ENCODE data around the gene OSBPL6.

Gene OSBPL6

GRCh38 chr2:178285287-178285615 is 90.9 kb downstream of the OSBPL6 start:
- no peak overlapping the region for H3K4me3 ChIP-seq
- no peaks in the 10 kb centered on the region for H3K36me3 ChIP-seq (ENCODE audit: insufficient read depth, low read length)
- TF ChIP-seq FOXP2 (optimal IDR thresholded peaks at IDR 0.05; ENCODE audit: control extremely low read depth, extremely low read length, insufficient read depth) (no peak), POLR2AphosphoS5 (IDR thresholded peaks at IDR 0.05; ENCODE audit: borderline replicate concordance, low read depth, low read length) (no peak), EZH2 (IDR thresholded peaks at IDR 0.05) (no peak)
- no peak overlapping the region for H3K9ac ChIP-seq (ENCODE audit: insufficient read length)
- H3K9me3 ChIP-seq (ENCODE audit: low read depth, low read length) = no peaks in the 10 kb centered on the region
- no peak overlapping the region for H3K27ac ChIP-seq
- DNase-seq (ENCODE audit: low read depth, low spot score) = no peak

GRCh38 chr2:178286636-178287035 is 92.3 kb downstream of the OSBPL6 start:
- DNase-seq (ENCODE audit: low read depth, low spot score) = no peak
- Histone ChIP-seq H3K9ac (ENCODE audit: insufficient read length) (no peak overlapping the region), H3K27ac (no peak overlapping the region), H3K9me3 (ENCODE audit: low read depth, low read length) (no peaks in the 10 kb centered on the region), H3K4me3 (no peak overlapping the region), H3K36me3 (ENCODE audit: insufficient read depth, low read length) (no peaks in the 10 kb centered on the region)
- TF ChIP-seq POLR2AphosphoS5 (IDR thresholded peaks at IDR 0.05; ENCODE audit: borderline replicate concordance, low read depth, low read length) = no peak
- TF ChIP-seq FOXP2 (optimal IDR thresholded peaks at IDR 0.05; ENCODE audit: control extremely low read depth, extremely low read length, insufficient read depth) = no peak
- no peak for TF ChIP-seq EZH2 (IDR thresholded peaks at IDR 0.05)

GRCh38 chr2:178287652-178288344 is 93.5 kb downstream of the OSBPL6 start:
- Histone ChIP-seq H3K9ac (ENCODE audit: insufficient read length) (no peak overlapping the region), H3K4me3 (no peak overlapping the region), H3K27ac (no peak overlapping the region), H3K9me3 (ENCODE audit: low read depth, low read length) (no peaks in the 10 kb centered on the region), H3K36me3 (ENCODE audit: insufficient read depth, low read length) (no peaks in the 10 kb centered on the region)
- TF ChIP-seq FOXP2 (optimal IDR thresholded peaks at IDR 0.05; ENCODE audit: control extremely low read depth, extremely low read length, insufficient read depth) = no peak
- no peak for TF ChIP-seq EZH2 (IDR thresholded peaks at IDR 0.05)
- no peak for TF ChIP-seq POLR2AphosphoS5 (IDR thresholded peaks at IDR 0.05; ENCODE audit: borderline replicate concordance, low read depth, low read length)
- no peak for DNase-seq (ENCODE audit: low read depth, low spot score)

GRCh38 chr2:178291703-178292102 is 97.4 kb downstream of the OSBPL6 start:
- no peaks in the 10 kb centered on the region for H3K36me3 ChIP-seq (ENCODE audit: insufficient read depth, low read length)
- DNase-seq (ENCODE audit: low read depth, low spot score) = no peak
- H3K27ac ChIP-seq = no peak overlapping the region
- H3K4me3 ChIP-seq = no peak overlapping the region
- TF ChIP-seq FOXP2 (optimal IDR thresholded peaks at IDR 0.05; ENCODE audit: control extremely low read depth, extremely low read length, insufficient read depth) (no peak), EZH2 (IDR thresholded peaks at IDR 0.05) (no peak), POLR2AphosphoS5 (IDR thresholded peaks at IDR 0.05; ENCODE audit: borderline replicate concordance, low read depth, low read length) (no peak)
- no peak overlapping the region for H3K9ac ChIP-seq (ENCODE audit: insufficient read length)
- no peaks in the 10 kb centered on the region for H3K9me3 ChIP-seq (ENCODE audit: low read depth, low read length)

- Histone ChIP-seq H3K27ac (no peak overlapping the region), H3K9me3 (ENCODE audit: low read depth, low read length) (no peaks in the 10 kb centered on the region), H3K9ac (ENCODE audit: insufficient read length) (no peak overlapping the region), H3K4me3 (no peak overlapping the region), H3K36me3 (ENCODE audit: insufficient read depth, low read length) (no peaks in the 10 kb centered on the region)
- DNase-seq (ENCODE audit: low read depth, low spot score) = no peak
- TF ChIP-seq FOXP2 (optimal IDR thresholded peaks at IDR 0.05; ENCODE audit: control extremely low read depth, extremely low read length, insufficient read depth) = no peak
- TF ChIP-seq POLR2AphosphoS5 (IDR thresholded peaks at IDR 0.05; ENCODE audit: borderline replicate concordance, low read depth, low read length) = no peak
- no peak for TF ChIP-seq EZH2 (IDR thresholded peaks at IDR 0.05)
Measured at GRCh38 chr2:178292586-178292985, 98.3 kb downstream of the OSBPL6 start.

- DNase-seq (ENCODE audit: low read depth, low spot score) = no peak
- no peak overlapping the region for H3K9ac ChIP-seq (ENCODE audit: insufficient read length)
- H3K27ac ChIP-seq = no peak overlapping the region
- TF ChIP-seq POLR2AphosphoS5 (IDR thresholded peaks at IDR 0.05; ENCODE audit: borderline replicate concordance, low read depth, low read length) (no peak), FOXP2 (optimal IDR thresholded peaks at IDR 0.05; ENCODE audit: control extremely low read depth, extremely low read length, insufficient read depth) (no peak), EZH2 (IDR thresholded peaks at IDR 0.05) (no peak)
- H3K9me3 ChIP-seq (ENCODE audit: low read depth, low read length) = no peaks in the 10 kb centered on the region
- H3K36me3 ChIP-seq (ENCODE audit: insufficient read depth, low read length) = no peaks in the 10 kb centered on the region
- H3K4me3 ChIP-seq = no peak overlapping the region
Measured at GRCh38 chr2:178295115-178295514, 100.8 kb downstream of the OSBPL6 start.

- no peak for TF ChIP-seq EZH2 (IDR thresholded peaks at IDR 0.05)
- no peak for TF ChIP-seq FOXP2 (optimal IDR thresholded peaks at IDR 0.05; ENCODE audit: control extremely low read depth, extremely low read length, insufficient read depth)
- TF ChIP-seq POLR2AphosphoS5 (IDR thresholded peaks at IDR 0.05; ENCODE audit: borderline replicate concordance, low read depth, low read length) = no peak
- no peak overlapping the region for H3K27ac ChIP-seq
Measured at GRCh38 chr2:178295906-178296305, 101.6 kb downstream of the OSBPL6 start.

GRCh38 chr2:178296394-178297090 is 102.2 kb downstream of the OSBPL6 start:
- TF ChIP-seq POLR2AphosphoS5 (IDR thresholded peaks at IDR 0.05; ENCODE audit: borderline replicate concordance, low read depth, low read length) (no peak), EZH2 (IDR thresholded peaks at IDR 0.05) (no peak), FOXP2 (optimal IDR thresholded peaks at IDR 0.05; ENCODE audit: control extremely low read depth, extremely low read length, insufficient read depth) (no peak)
- no peak overlapping the region for H3K9ac ChIP-seq (ENCODE audit: insufficient read length)
- H3K4me3 ChIP-seq = no peak overlapping the region
- no peaks in the 10 kb centered on the region for H3K36me3 ChIP-seq (ENCODE audit: insufficient read depth, low read length)
- H3K27ac ChIP-seq = no peak overlapping the region
- no peaks in the 10 kb centered on the region for H3K9me3 ChIP-seq (ENCODE audit: low read depth, low read length)
- no peak for DNase-seq (ENCODE audit: low read depth, low spot score)

More at GRCh38 chr2:178295906-178296305, 101.6 kb downstream of the OSBPL6 start:
- no peak for DNase-seq (ENCODE audit: low read depth, low spot score)
- Histone ChIP-seq H3K4me3 (no peak overlapping the region), H3K9me3 (ENCODE audit: low read depth, low read length) (no peaks in the 10 kb centered on the region), H3K36me3 (ENCODE audit: insufficient read depth, low read length) (no peaks in the 10 kb centered on the region), H3K9ac (ENCODE audit: insufficient read length) (no peak overlapping the region)

Measured in SK-N-MC (cell line).